Measurements from ENCODE around the gene ZNF670.

DNA sequence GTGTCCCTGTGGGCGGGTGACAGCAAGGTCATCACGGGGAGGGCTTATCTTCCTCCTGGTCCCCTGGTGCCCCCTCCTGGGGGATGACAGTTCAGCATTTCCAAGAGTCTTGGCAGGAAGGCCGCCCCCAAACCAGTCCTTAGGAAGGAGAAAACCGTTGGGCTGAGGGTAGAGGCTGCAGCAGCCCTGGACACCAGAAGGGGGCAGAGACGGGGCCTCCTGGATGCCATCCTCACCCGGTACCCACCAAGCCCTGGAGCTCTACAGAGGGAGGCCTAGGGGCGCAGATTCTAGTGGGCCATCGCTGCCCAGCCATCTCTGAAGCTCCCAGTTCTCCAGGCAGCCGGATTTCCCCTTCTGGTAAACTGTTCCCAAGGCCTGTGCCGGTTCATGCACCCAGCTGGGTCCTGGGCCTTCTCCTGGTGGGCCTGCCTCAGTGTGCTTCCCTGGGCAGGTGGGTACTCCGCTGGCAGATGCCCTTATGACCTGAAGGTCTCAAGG, 40.4 kb upstream of the ZNF670 start:
- TF ChIP-seq, protein P1, sequence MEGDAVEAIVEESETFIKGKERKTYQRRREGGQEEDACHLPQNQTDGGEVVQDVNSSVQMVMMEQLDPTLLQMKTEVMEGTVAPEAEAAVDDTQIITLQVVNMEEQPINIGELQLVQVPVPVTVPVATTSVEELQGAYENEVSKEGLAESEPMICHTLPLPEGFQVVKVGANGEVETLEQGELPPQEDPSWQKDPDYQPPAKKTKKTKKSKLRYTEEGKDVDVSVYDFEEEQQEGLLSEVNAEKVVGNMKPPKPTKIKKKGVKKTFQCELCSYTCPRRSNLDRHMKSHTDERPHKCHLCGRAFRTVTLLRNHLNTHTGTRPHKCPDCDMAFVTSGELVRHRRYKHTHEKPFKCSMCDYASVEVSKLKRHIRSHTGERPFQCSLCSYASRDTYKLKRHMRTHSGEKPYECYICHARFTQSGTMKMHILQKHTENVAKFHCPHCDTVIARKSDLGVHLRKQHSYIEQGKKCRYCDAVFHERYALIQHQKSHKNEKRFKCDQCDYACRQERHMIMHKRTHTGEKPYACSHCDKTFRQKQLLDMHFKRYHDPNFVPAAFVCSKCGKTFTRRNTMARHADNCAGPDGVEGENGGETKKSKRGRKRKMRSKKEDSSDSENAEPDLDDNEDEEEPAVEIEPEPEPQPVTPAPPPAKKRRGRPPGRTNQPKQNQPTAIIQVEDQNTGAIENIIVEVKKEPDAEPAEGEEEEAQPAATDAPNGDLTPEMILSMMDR (IDR thresholded peaks at IDR 0.05): peak; percentile 11
- TF ChIP-seq EZH2 (IDR thresholded peaks at IDR 0.05; ENCODE audit: borderline replicate concordance, insufficient read depth, low read depth, low read length, poor library complexity, severe bottlenecking): no peak
